Caco-2 (cell line): ENCODE results near the gene THBS2. TPM values are rescaled to one million over a fixed set of nuclear protein-coding genes. Genes with fewer than 3 reads are reported as not detected.

Experiments used
- BruUV-seq: library from RNA; stranded (reverse); fragments of 400-500 nt; replicated peaks from 2 replicates; lab custom pipeline; 2021; lab: Mats Ljungman, UMichigan
- CTCF ChIA-PET: fragments of 300-600 bp; sonication (Branson Sonifier 250); formaldehyde crosslinking; loops from one replicate; lab custom pipeline; 2022; ENCODE audit warnings: antibody characterized with exemption; lab: Charles Lee
- POLR2A ChIA-PET: fragments of 300-600 bp; sonication (Branson Sonifier 250); formaldehyde crosslinking; loops from one replicate; lab custom pipeline; 2022; ENCODE audit warnings: antibody characterized with exemption; lab: Charles Lee
- DNase-seq, 2 experiments: peaks; one replicate each; pipeline versions ENCODE4 v3.0.0 to v3.0.0-alpha.2; 2020 to 2022
- H3K27me3 ChIP-seq: replicated peaks from 2 replicates; pipeline ENCODE4 v1.6.0; 2011; ENCODE audit warnings: low read length; ENCODE audit not compliant: control insufficient read depth, insufficient read depth
- H3K36me3 ChIP-seq: 2 replicates; pipeline ENCODE4 v1.5.1; 2011; ENCODE audit warnings: low read length; ENCODE audit not compliant: control insufficient read depth, insufficient read depth
- H3K4me1 ChIP-seq: fragments of 250-450 bp; sonication (Bioruptor Pico); 2 replicates; pipeline ENCODE4 v1.5.1; 2020; ENCODE audit warnings: mild to moderate bottlenecking
- H3K4me3 ChIP-seq: 2 replicates; pipeline ENCODE4 v1.5.1; 2011; ENCODE audit warnings: low read depth, mild to moderate bottlenecking, control low read depth, low read length
- H3K9me3 ChIP-seq: fragments of 250-450 bp; sonication (Bioruptor Pico); 2 replicates; pipeline ENCODE4 v1.5.1; 2020; ENCODE audit warnings: mild to moderate bottlenecking, moderate library complexity
- H3K27ac Mint-ChIP-seq: one replicate; pipeline ENCODE4 v1.8.0; 2022; ENCODE audit warnings: mixed read lengths; ENCODE audit not compliant: unreplicated experiment
- H3K27me3 Mint-ChIP-seq: one replicate; pipeline ENCODE4 v1.8.0; 2022; ENCODE audit warnings: mixed read lengths; ENCODE audit not compliant: insufficient read depth, unreplicated experiment
- H3K36me3 Mint-ChIP-seq: one replicate; pipeline ENCODE4 v1.8.0; 2022; ENCODE audit warnings: mild to moderate bottlenecking, mixed read lengths; ENCODE audit not compliant: insufficient read depth, unreplicated experiment
- H3K4me1 Mint-ChIP-seq: one replicate; pipeline ENCODE4 v1.8.0; 2022; ENCODE audit warnings: low read depth, mixed read lengths; ENCODE audit not compliant: unreplicated experiment
- H3K4me3 Mint-ChIP-seq: one replicate; pipeline ENCODE4 v1.8.0; 2022; ENCODE audit warnings: mild to moderate bottlenecking, moderate library complexity, mixed read lengths; ENCODE audit not compliant: unreplicated experiment
- H3K9me3 Mint-ChIP-seq: one replicate; pipeline ENCODE4 v1.8.0; 2022; ENCODE audit warnings: mixed read lengths; ENCODE audit not compliant: unreplicated experiment
- CTCF ChIP-seq, 2 experiments: fragments of 200-600 bp in 1 of 2; IDR thresholded peaks; 1 replicate in 1 of 2; 2 replicates in 1 of 2; pipeline versions ENCODE4 v1.5.1 to v1.8.0; 2011 to 2022; ENCODE audit warnings: antibody characterized with exemption in 1 of 2, control low read depth in 1 of 2, inconsistent platforms in 1 of 2, low read depth in 1 of 2, low read length in 1 of 2, mild to moderate bottlenecking in 1 of 2, moderate library complexity in 1 of 2; ENCODE audit not compliant: insufficient read depth in 1 of 2, severe bottlenecking in 1 of 2, unreplicated experiment in 1 of 2
- intact Hi-C: fragments of 100-400 bp; cut with micrococcal nuclease; formaldehyde crosslinking; loops from one replicate; pipeline ENCODE4 v1.10.0; 2022; ENCODE audit not compliant: unreplicated experiment
- total RNA-seq: library from RNA; stranded (reverse); gene quantifications from 2 replicates; pipeline ENCODE4 v1.2.3, GENCODE V29; 2022

THBS2 gene
- total RNA-seq, 1 experiment from 2014 or later, result 0.07 TPM

DNA sequence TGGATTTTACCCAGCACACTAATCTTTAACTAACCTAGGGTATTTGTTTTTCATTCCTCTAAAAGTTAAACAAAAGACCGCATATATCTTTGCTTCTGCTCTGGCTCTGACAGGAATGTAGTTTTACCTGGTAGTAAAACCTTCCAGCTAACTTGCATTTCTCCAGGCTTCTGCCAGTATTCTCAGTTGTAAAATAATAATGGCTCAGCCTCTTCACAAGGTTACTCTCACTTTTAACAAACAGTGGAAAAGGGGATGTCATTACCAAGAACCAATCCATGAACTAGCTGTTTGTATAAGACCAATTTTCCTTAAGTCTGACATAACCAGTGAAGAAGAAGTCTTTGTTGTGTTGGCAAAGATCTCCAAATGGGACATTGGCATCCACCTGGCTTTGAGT is 10.0 kb downstream of the THBS2 start:
- H3K9me3 ChIP-seq, result no peaks in the 10 kb centered on the region; the same call in 1 of the 2 replicates
- peaks cover 10% of the 10 kb centered on the region for H3K9me3 Mint-ChIP-seq
- peaks cover 9% of the 10 kb centered on the region; the same call in 1 of the 2 replicates for H3K4me1 ChIP-seq
- TF ChIP-seq CTCF (IDR thresholded peaks at IDR 0.05; ENCODE audit: insufficient read depth in 1 of 2, low read depth in 1 of 2, low read length in 1 of 2, severe bottlenecking in 1 of 2, unreplicated experiment in 1 of 2), result no peak
- no peaks in the 10 kb centered on the region for H3K36me3 ChIP-seq
- H3K27me3 ChIP-seq, result no peaks in the 10 kb centered on the region
- ChIA-PET CTCF (no interaction called here), POLR2A (no interaction called here)
- no peak overlapping the region for H3K4me3 ChIP-seq
- H3K36me3 Mint-ChIP-seq, result peaks cover 6% of the 10 kb centered on the region
- BruUV-seq, result no TSS peak
- H3K4me3 Mint-ChIP-seq, result no peak overlapping the region
- H3K27me3 Mint-ChIP-seq, result no peaks in the 10 kb centered on the region
- no peaks in the 10 kb centered on the region for H3K4me1 Mint-ChIP-seq
- no peak overlapping the region for H3K27ac Mint-ChIP-seq
- peak in 1 of 2 experiments; percentile 20 for DNase-seq
- intact Hi-C loops, result no loop called here

DNA sequence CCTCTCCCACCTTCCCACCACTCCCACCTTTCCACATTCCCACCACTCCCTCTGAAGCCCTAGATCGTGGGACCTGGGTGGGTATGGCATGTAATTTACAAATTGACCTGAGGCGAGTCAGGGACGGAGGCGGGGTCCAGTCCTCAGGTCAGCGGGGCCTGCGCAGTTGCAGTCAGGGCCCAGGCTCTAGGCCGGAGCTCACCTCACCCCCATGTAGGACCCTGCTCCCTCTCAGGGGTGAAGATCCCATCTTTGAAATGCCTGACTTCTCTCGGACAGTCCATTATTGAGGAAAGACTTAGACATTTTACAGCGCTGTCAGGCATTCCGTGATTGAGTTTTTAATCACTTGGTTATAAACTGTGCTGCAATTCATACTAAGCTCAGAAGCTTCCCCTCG is 10.5 kb downstream of the THBS2 start:
- H3K4me3 ChIP-seq, result no peak overlapping the region
- no TSS peak for BruUV-seq
- H3K9me3 Mint-ChIP-seq, result peaks cover 10% of the 10 kb centered on the region

GRCh38 chr6:169241688-169242350 is 11.8 kb downstream of the THBS2 start:
- no TSS peak for BruUV-seq
- CTCF ChIA-PET, result no interaction called here
- intact Hi-C loops, result no loop called here

More for the DNA sequence above, 10.5 kb downstream of the THBS2 start:
- no peaks in the 10 kb centered on the region for H3K27me3 Mint-ChIP-seq
- Histone ChIP-seq H3K36me3 (no peaks in the 10 kb centered on the region), H3K9me3 (no peaks in the 10 kb centered on the region; the same call in 1 of the 2 replicates), H3K27me3 (no peaks in the 10 kb centered on the region), H3K4me1 (peaks cover 9% of the 10 kb centered on the region; the same call in 1 of the 2 replicates)
- intact Hi-C loops, result no loop called here
- peaks cover 6% of the 10 kb centered on the region for H3K36me3 Mint-ChIP-seq
- no peak for TF ChIP-seq CTCF (IDR thresholded peaks at IDR 0.05; ENCODE audit: insufficient read depth in 1 of 2, low read depth in 1 of 2, low read length in 1 of 2, severe bottlenecking in 1 of 2, unreplicated experiment in 1 of 2)
- DNase-seq, result no peak
- ChIA-PET CTCF (no interaction called here), POLR2A (no interaction called here)
- H3K27ac Mint-ChIP-seq, result no peak overlapping the region
- no peak overlapping the region for H3K4me3 Mint-ChIP-seq
- no peaks in the 10 kb centered on the region for H3K4me1 Mint-ChIP-seq

More at GRCh38 chr6:169241688-169242350, 11.8 kb downstream of the THBS2 start:
- H3K9me3 Mint-ChIP-seq, result peaks cover under 1% of the 10 kb centered on the region
- no peak for DNase-seq
- H3K27ac Mint-ChIP-seq, result peak overlapping the region; percentile 81
- no peak overlapping the region for H3K4me3 Mint-ChIP-seq
- H3K36me3 Mint-ChIP-seq, result no peaks in the 10 kb centered on the region
- Histone ChIP-seq H3K36me3 (no peaks in the 10 kb centered on the region), H3K27me3 (no peaks in the 10 kb centered on the region), H3K4me1 (peaks cover 9% of the 10 kb centered on the region; the same call in 1 of the 2 replicates), H3K9me3 (no peaks in the 10 kb centered on the region), H3K4me3 (no peak overlapping the region)
- TF ChIP-seq CTCF (IDR thresholded peaks at IDR 0.05; ENCODE audit: insufficient read depth in 1 of 2, low read depth in 1 of 2, low read length in 1 of 2, severe bottlenecking in 1 of 2, unreplicated experiment in 1 of 2), result no peak
- H3K4me1 Mint-ChIP-seq, result no peaks in the 10 kb centered on the region
- POLR2A ChIA-PET, result no interaction called here
- H3K27me3 Mint-ChIP-seq, result no peaks in the 10 kb centered on the region
